HepG2 (cell line): Measurements from ENCODE around the gene COMMD7. TPM values are rescaled to one million over a fixed set of nuclear protein-coding genes. Genes with fewer than 3 reads are reported as not detected.

Source experiments
- ADNP ChIP-seq: sonication (generic); formaldehyde crosslinking; IDR thresholded peaks from 2 replicates; pipeline ENCODE4 v1.4.0; 2020; ENCODE audit warnings: missing genetic modification reagents
- DDIT3 ChIP-seq: sonication (generic); formaldehyde crosslinking; IDR thresholded peaks from 2 replicates; pipeline ENCODE4 v1.4.0; 2020; ENCODE audit warnings: mild to moderate bottlenecking, missing genetic modification reagents
- FOXK1 ChIP-seq: sonication (generic); formaldehyde crosslinking; IDR thresholded peaks from 2 replicates; pipeline ENCODE4 v1.4.0; 2020; ENCODE audit warnings: low read depth, missing genetic modification reagents, borderline replicate concordance
- GABPA ChIP-seq, 2 experiments: IDR thresholded peaks; 2 replicates each; pipeline ENCODE4 v1.6.1; 2011 to 2016; ENCODE audit warnings: low read depth in 2 of 2, low read length in 1 of 2, missing biosample characterization in 1 of 2, missing genetic modification characterization in 1 of 2
- HES4 ChIP-seq: sonication (generic); formaldehyde crosslinking; IDR thresholded peaks from 2 replicates; pipeline ENCODE4 v1.9.0; 2021; ENCODE audit warnings: mild to moderate bottlenecking, missing genetic modification reagents, borderline replicate concordance
- ISX ChIP-seq: sonication (generic); formaldehyde crosslinking; conservative IDR thresholded peaks from 2 replicates; pipeline ENCODE4 v1.5.0; 2020; ENCODE audit warnings: missing genetic modification reagents
- KAT8 ChIP-seq: IDR thresholded peaks from 2 replicates; pipeline ENCODE4 v1.6.1; 2016; ENCODE audit warnings: missing genetic modification reagents, missing compliant biosample characterization
- KDM6A ChIP-seq: IDR thresholded peaks from 2 replicates; pipeline ENCODE4 v1.6.1; 2016; ENCODE audit warnings: low read depth
- LRRFIP1 ChIP-seq: sonication (generic); formaldehyde crosslinking; conservative IDR thresholded peaks from 2 replicates; pipeline ENCODE4 v1.4.0; 2020; ENCODE audit warnings: missing genetic modification reagents
- NR2F6 ChIP-seq, 2 experiments: IDR thresholded peaks; 2 replicates each; pipeline ENCODE4 v1.6.1; 2016; ENCODE audit warnings: antibody characterized with exemption in 1 of 2, mild to moderate bottlenecking in 1 of 2
- PAXIP1 ChIP-seq: sonication (generic); formaldehyde crosslinking; conservative IDR thresholded peaks from 2 replicates; pipeline ENCODE4 v1.4.0; 2020; ENCODE audit warnings: mild to moderate bottlenecking, missing genetic modification reagents, moderate library complexity
- TEAD3 ChIP-seq: optimal IDR thresholded peaks from 2 replicates; pipeline ENCODE3; 2016; ENCODE audit warnings: borderline replicate concordance
- ZBTB38 ChIP-seq: sonication (generic); formaldehyde crosslinking; IDR thresholded peaks from 2 replicates; pipeline ENCODE4 v1.5.1; 2020; ENCODE audit warnings: mild to moderate bottlenecking, missing genetic modification reagents
- ZNF451 ChIP-seq: sonication (generic); formaldehyde crosslinking; IDR thresholded peaks from 2 replicates; pipeline ENCODE4 v1.5.0; 2020; ENCODE audit warnings: mild to moderate bottlenecking, missing genetic modification reagents
- ZNF574 ChIP-seq: sonication (generic); formaldehyde crosslinking; IDR thresholded peaks from 2 replicates; pipeline ENCODE4 v1.4.0; 2020; ENCODE audit warnings: missing genetic modification reagents
- polyA plus RNA-seq, 8 experiments: library from polyadenylated mRNA; depleted of rRNA in 3 of 8; stranded (reverse) in 7 of 8; unstranded in 1 of 8; fragments of >200 nt; fragmentation: Illumina TruSeq in 4 of 8; extraction: Trizol in 4 of 8; gene quantifications; 2 replicates each; pipeline versions ENCODE4 v1.2.1 to v1.2.3, GENCODE V29; 2011 to 2016; ENCODE audit warnings: low read depth in 4 of 8, missing spikeins in 1 of 8, mixed read lengths in 1 of 8; ENCODE audit not compliant: insufficient read depth in 1 of 8
- total RNA-seq, 5 experiments: library from RNA; depleted of rRNA; stranded (reverse); fragments of >200 nt; fragmentation: Illumina TruSeq; extraction: Trizol; gene quantifications; 2 replicates each; pipeline ENCODE4 v1.2.3, GENCODE V29; 2016; ENCODE audit warnings: low read depth in 1 of 5
- TF ChIP-seq, protein P1 (sequence below): sonication (generic); formaldehyde crosslinking; IDR thresholded peaks from 2 replicates; pipeline ENCODE4 v1.4.0; 2020; ENCODE audit warnings: mild to moderate bottlenecking, low read depth, missing genetic modification reagents

Gene COMMD7
- total and polyA plus RNA-seq, 2 of the 13 experiments (the other 11 are each of a cell fraction or from before 2014, with no cell fraction given) = 42.1 to 53.3 TPM

DNA sequence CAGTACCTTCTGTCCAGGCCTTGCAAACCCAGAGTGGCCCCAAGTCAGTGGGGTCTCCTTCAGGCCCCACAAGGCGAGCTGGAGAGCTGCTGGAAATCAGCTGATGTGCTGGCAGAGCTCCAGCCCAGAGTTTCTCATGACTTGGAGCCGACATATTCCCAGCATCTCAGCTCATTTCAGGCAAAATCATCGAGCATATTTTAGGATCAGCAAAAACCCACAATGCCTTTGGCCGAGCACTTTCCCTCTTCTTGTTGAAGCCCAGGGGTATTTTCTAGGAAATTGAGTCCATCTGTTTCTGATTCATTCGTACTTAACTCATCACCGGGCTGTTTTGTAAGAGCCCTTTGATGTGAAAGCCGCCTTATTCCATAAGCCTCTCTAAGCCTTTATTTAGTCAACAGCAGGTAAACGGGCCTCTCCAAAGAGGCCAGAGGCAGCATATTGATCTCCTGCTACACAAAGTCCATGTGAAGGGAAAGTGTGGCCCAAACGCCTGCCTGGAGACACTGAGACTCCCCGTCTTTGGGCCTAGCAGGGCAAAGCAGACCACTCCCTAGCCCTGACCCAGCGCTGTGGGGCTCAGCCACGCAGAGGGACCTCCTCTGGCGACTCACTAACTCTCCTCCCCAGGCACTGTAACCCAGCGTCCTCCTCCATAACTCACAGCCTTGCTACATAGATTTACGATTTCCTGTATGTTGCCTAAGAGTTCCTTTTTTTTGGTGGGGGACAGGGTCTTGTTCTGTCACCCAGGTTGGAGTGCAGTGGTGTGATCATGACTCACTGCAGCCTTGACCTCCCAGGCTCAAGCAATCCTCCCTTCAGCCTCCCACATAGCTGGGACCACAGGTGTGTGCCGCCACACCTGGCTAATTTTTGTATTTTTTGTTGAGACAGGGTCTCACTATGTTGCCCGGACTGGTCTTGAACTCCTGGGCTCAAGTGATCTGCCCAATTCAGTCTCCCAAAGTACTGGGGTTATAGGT, 57.4 kb downstream of the COMMD7 start (continued):
- TF ChIP-seq HES4 (CRISPR knock-in tag) (peak; percentile 49; the same call in 1 of the 2 replicates), ZNF574 (CRISPR knock-in tag) (peak; percentile 93), KAT8 (CRISPR knock-in tag) (peak; percentile 94), LRRFIP1 (CRISPR knock-in tag) (no peak), ISX (CRISPR knock-in tag) (no peak), GABPA (IDR thresholded peaks at IDR 0.05; ENCODE audit: low read depth, low read length) (no peak), GABPA (CRISPR knock-in tag; IDR thresholded peaks at IDR 0.05; ENCODE audit: low read depth) (peak; percentile 67; the same call in 1 of the 2 replicates), KDM6A (CRISPR knock-in tag) (peak; percentile 100), TEAD3 (CRISPR knock-in tag) (peak; percentile 72), ADNP (CRISPR knock-in tag) (peak; percentile 10; the same call in 1 of the 2 replicates), PAXIP1 (CRISPR knock-in tag) (peak; percentile 100), FOXK1 (CRISPR knock-in tag) (peak; percentile 98), NR2F6 (IDR thresholded peaks at IDR 0.05) (peak; percentile 89), NR2F6 (CRISPR knock-in tag; IDR thresholded peaks at IDR 0.05) (peak; percentile 88), DDIT3 (CRISPR knock-in tag) (no peak), ZNF451 (CRISPR knock-in tag) (peak; percentile 81; the same call in 1 of the 2 replicates), ZBTB38 (peak; percentile 73; the same call in 1 of the 2 replicates)
- TF ChIP-seq, protein P1, sequence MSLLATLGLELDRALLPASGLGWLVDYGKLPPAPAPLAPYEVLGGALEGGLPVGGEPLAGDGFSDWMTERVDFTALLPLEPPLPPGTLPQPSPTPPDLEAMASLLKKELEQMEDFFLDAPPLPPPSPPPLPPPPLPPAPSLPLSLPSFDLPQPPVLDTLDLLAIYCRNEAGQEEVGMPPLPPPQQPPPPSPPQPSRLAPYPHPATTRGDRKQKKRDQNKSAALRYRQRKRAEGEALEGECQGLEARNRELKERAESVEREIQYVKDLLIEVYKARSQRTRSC (CRISPR knock-in tag) = peak; percentile 83; the same call in 1 of the 2 replicates
